Progenitor cell of endocrine pancreas (in vitro differentiated cells): ENCODE results near the gene RAD51B. TPM values are rescaled to one million over a fixed set of nuclear protein-coding genes. Genes with fewer than 3 reads are reported as not detected.

ENCODE experiments used
- DNase-seq: peaks from one replicate; pipeline ENCODE4 v3.0.0; 2021; ENCODE audit warnings: low spot score; ENCODE audit not compliant: unreplicated experiment
- H3K27ac Mint-ChIP-seq: 2 replicates; pipeline ENCODE4 v1.8.0; 2021; ENCODE audit warnings: mild to moderate bottlenecking, moderate library complexity, mixed read lengths
- H3K27me3 Mint-ChIP-seq: 2 replicates; pipeline ENCODE4 v1.8.0; 2021; ENCODE audit warnings: mixed read lengths
- H3K36me3 Mint-ChIP-seq: 2 replicates; pipeline ENCODE4 v1.8.0; 2022; ENCODE audit warnings: mixed read lengths; ENCODE audit not compliant: insufficient read depth
- H3K4me1 Mint-ChIP-seq: 2 replicates; pipeline ENCODE4 v1.8.0; 2021; ENCODE audit warnings: low read depth, mixed read lengths
- H3K4me3 Mint-ChIP-seq: 2 replicates; pipeline ENCODE4 v1.8.0; 2021; ENCODE audit warnings: low read depth, mild to moderate bottlenecking, moderate library complexity, mixed read lengths
- H3K9me3 Mint-ChIP-seq: 2 replicates; pipeline ENCODE4 v1.8.0; 2021; ENCODE audit warnings: low read depth, mixed read lengths
- total RNA-seq: library from RNA; stranded (reverse); gene quantifications from 2 replicates; pipeline ENCODE4 v1.2.1, GENCODE V29; 2021
- TF ChIP-seq, protein P1 (sequence below): fragments of 200-600 bp; sonication (generic); IDR thresholded peaks from one replicate; pipeline ENCODE4 v1.5.0; 2021; ENCODE audit warnings: antibody characterized with exemption, mild to moderate bottlenecking; ENCODE audit not compliant: unreplicated experiment

The RAD51B gene
- total RNA-seq, 1 donor from 2014 or later = 24.7 TPM

DNA sequence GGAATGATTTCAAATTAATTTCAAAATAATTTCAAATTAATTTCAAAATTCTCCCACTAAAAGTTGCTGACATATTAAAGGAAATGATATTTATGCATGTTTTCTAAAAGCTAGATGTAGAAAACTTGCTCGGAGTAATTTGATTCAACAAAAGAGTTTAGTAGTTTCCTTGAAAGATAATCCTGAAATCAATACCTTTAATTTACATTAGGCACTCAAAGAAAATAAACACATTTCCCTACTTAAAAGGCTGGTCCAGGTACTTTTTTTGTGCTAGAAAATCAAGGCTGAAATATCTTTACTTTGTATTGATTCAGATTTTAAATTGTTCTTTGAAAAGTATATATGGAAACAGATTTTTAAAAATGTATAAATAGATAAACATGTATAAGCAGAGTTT lies 370.5 kb downstream of the RAD51B start:
- H3K27ac Mint-ChIP-seq = no peak overlapping the region

GRCh38 chr14:68191567-68192321 lies 372.2 kb downstream of the RAD51B start:
- TF ChIP-seq, protein P1, sequence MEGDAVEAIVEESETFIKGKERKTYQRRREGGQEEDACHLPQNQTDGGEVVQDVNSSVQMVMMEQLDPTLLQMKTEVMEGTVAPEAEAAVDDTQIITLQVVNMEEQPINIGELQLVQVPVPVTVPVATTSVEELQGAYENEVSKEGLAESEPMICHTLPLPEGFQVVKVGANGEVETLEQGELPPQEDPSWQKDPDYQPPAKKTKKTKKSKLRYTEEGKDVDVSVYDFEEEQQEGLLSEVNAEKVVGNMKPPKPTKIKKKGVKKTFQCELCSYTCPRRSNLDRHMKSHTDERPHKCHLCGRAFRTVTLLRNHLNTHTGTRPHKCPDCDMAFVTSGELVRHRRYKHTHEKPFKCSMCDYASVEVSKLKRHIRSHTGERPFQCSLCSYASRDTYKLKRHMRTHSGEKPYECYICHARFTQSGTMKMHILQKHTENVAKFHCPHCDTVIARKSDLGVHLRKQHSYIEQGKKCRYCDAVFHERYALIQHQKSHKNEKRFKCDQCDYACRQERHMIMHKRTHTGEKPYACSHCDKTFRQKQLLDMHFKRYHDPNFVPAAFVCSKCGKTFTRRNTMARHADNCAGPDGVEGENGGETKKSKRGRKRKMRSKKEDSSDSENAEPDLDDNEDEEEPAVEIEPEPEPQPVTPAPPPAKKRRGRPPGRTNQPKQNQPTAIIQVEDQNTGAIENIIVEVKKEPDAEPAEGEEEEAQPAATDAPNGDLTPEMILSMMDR = no peak
- peak overlapping the region; percentile 39 for H3K27ac Mint-ChIP-seq
- H3K4me3 Mint-ChIP-seq = no peak overlapping the region
- peaks cover 6% of the 10 kb centered on the region for H3K9me3 Mint-ChIP-seq
- H3K27me3 Mint-ChIP-seq = no peaks in the 10 kb centered on the region
- no peaks in the 10 kb centered on the region for H3K36me3 Mint-ChIP-seq
- DNase-seq = no peak
- peaks cover 58% of the 10 kb centered on the region for H3K4me1 Mint-ChIP-seq

More for the DNA sequence above, 370.5 kb downstream of the RAD51B start:
- no peak for DNase-seq
- Mint-ChIP-seq H3K4me3 (no peak overlapping the region), H3K36me3 (peaks cover 6% of the 10 kb centered on the region), H3K4me1 (peaks cover 48% of the 10 kb centered on the region), H3K27me3 (no peaks in the 10 kb centered on the region), H3K9me3 (peaks cover 8% of the 10 kb centered on the region)
- TF ChIP-seq, protein P1 = no peak

- Mint-ChIP-seq H3K27ac (peak overlapping the region; percentile 39), H3K27me3 (no peaks in the 10 kb centered on the region), H3K4me1 (peaks cover 67% of the 10 kb centered on the region), H3K36me3 (no peaks in the 10 kb centered on the region), H3K4me3 (peak overlapping the region; percentile 11), H3K9me3 (peaks cover 3% of the 10 kb centered on the region)
- TF ChIP-seq, protein P1 = no peak
- no peak for DNase-seq
Measured at GRCh38 chr14:68192935-68193334, 373.4 kb downstream of the RAD51B start.

GRCh38 chr14:68193970-68194681 lies 374.5 kb downstream of the RAD51B start:
- Mint-ChIP-seq H3K27me3 (no peaks in the 10 kb centered on the region), H3K4me1 (peaks cover 66% of the 10 kb centered on the region), H3K4me3 (no peak overlapping the region), H3K27ac (peak overlapping the region; percentile 76), H3K36me3 (no peaks in the 10 kb centered on the region), H3K9me3 (peaks cover 3% of the 10 kb centered on the region)
- TF ChIP-seq, protein P1 = no peak
- DNase-seq = no peak

- Mint-ChIP-seq H3K27me3 (no peaks in the 10 kb centered on the region), H3K27ac (peak overlapping the region; percentile 40), H3K9me3 (peaks cover 3% of the 10 kb centered on the region)
Measured at GRCh38 chr14:68195126-68195525, 375.5 kb downstream of the RAD51B start.

More at GRCh38 chr14:68195126-68195525, 375.5 kb downstream of the RAD51B start:
- Mint-ChIP-seq H3K4me3 (no peak overlapping the region), H3K4me1 (peaks cover 76% of the 10 kb centered on the region), H3K36me3 (no peaks in the 10 kb centered on the region)
- DNase-seq = no peak
- TF ChIP-seq, protein P1 = no peak
